CD4-positive, alpha-beta T cell treated with Interleukin-15 for 1 hour (primary cell): ENCODE measurements around the gene MKRN2OS.

Source experiments
- DNase-seq: peaks from one replicate; pipeline ENCODE4 v3.0.0-alpha.2; 2020

Gene MKRN2OS

GRCh38 chr3:12512534-12513118 lies 32.7 kb downstream of the MKRN2OS start:
- no peak for DNase-seq

- DNase-seq, result no peak
Measured at GRCh38 chr3:12509466-12509865, 35.8 kb downstream of the MKRN2OS start.

- no peak for DNase-seq
Measured at GRCh38 chr3:12508291-12508700, 37.0 kb downstream of the MKRN2OS start.

- no peak for DNase-seq
Measured at GRCh38 chr3:12507591-12508281, 37.6 kb downstream of the MKRN2OS start.

- no peak for DNase-seq
Measured at GRCh38 chr3:12506201-12506709, 39.0 kb downstream of the MKRN2OS start.

GRCh38 chr3:12503126-12503957 lies 42.0 kb downstream of the MKRN2OS start:
- DNase-seq, result peak; percentile 22

- DNase-seq, result no peak
Measured at GRCh38 chr3:12501360-12502020, 43.8 kb downstream of the MKRN2OS start.

- DNase-seq, result no peak
Measured at GRCh38 chr3:12499474-12499873, 45.8 kb downstream of the MKRN2OS start.

- no peak for DNase-seq
Measured at GRCh38 chr3:12496453-12496761, 48.9 kb downstream of the MKRN2OS start.

GRCh38 chr3:12495749-12496452 lies 49.4 kb downstream of the MKRN2OS start:
- no peak for DNase-seq

GRCh38 chr3:12490547-12490946 lies 54.8 kb downstream of the MKRN2OS start:
- DNase-seq, result no peak

- DNase-seq, result no peak
Measured at GRCh38 chr3:12489832-12490231, 55.5 kb downstream of the MKRN2OS start.
